DMS 273 treated with DMSO at 0.1 percent for 48 hours (cell line): ENCODE results near the gene NUP155.
"Not testable (repeated sequence)": the region's sequence is repeated elsewhere in the genome, so short reads cannot be mapped to it uniquely, and the experiment has no call there.

Experiments
- DNase-seq: peaks from one replicate; lab custom pipeline; 2025; lab: John Stamatoyannopoulos, UW

NUP155 gene

DNA sequence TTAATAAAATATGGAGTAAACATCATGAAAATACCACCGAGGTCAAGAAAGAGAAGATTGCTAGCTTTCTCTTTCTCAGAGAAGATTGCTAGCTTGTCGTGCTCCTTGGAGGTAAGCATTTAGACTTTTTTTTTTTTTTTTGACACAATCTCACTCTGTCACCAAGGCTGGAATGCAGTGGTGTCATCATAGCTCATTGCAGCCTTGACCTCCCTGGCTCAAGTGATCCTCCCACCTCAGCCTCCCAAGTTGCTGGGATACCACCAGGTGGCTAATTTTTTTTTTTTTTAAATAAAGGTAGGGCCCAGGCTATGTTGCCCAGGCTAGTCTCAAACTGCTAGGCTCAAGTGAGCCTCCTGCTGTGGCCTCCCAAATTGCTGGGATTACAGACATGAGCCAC is 95.4 kb downstream of the NUP155 start:
- DNase-seq, result no peak

DNA sequence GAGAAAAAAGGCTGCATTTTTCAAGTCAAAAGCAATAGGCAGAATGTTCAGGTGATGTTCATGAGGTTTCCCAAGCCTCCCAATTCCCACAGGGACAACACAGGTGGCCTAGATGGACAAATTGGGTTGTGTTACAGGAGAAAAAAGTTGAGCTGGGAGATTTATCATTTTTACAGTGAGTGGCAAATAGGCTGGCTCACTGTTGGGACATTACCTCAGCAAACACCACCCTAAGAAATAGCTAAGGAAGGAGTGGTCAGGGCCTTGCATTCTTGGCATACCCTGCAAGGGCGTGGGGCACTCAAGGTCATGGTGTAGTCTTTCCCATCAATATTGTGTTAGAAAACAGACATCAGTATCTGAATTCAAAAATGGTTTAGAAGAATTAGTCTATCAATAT is 98.4 kb downstream of the NUP155 start:
- DNase-seq, result no peak

DNA sequence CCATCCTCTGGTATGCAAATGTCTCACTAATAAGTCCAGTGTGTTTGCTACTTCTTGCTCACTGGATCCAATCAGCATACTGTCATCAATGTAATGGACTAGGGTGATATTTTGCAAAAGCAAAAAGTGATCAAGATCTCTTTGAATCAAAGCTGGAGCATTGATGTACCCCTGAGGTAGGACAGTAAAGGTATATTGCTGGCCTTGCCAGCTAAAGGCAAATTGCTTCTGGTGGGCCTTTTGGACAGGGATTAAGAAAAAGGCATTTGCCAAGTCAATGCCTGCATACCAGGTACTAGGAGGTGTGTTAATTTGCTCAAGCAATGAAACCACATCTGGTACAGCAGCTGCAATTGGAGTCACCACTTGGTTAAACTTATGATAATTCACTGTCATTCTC is 102.8 kb downstream of the NUP155 start:
- not testable (repeated sequence) for DNase-seq

DNA sequence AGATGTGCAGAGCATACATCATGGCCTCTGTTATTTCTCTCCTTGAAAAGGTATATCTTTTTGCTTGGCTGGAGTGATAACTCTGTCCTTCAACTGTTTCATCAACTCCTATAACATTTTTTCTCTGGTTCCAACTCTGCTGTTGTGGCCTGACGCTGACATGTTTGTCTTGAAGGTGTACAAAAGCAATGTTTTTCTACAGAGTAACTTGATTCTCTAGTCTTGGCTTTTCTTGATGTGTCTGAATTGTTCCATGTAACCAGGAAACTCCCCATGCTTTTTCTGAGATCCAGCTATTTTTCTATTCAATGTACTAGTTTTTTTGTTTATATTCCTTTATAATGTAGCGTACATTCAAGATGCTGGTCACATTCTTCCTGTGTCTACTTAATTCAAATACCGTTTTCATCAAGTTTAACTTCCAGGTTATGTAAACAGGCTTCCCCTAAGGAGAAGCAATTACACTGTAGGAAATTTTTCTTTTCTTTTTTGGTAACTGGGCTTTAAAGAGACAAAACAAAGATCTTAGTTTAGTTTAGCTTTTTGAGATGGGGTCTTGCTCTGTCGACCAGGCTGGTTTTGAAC is 115.0 kb downstream of the NUP155 start:
- DNase-seq, result no peak

DNA sequence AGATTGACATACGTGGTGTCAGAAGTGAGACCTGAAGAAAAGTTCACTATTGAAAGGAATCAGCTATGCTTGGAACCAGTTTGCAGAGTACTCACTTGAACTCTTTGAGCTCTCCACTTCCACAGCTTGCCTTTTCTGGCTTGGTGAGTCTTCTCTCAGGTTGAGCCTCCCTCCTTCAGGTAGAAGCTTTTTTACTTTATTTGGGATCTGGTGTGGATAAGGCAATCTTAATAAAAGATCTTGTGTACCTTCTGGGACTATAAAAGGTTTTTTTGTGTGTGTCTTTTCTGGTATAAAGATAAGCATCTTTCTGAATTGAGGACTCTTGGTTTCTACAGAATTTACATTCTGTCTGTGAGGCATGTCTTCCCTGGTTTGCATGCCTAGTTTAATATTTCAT is 116.3 kb downstream of the NUP155 start:
- DNase-seq, result no peak

DNA sequence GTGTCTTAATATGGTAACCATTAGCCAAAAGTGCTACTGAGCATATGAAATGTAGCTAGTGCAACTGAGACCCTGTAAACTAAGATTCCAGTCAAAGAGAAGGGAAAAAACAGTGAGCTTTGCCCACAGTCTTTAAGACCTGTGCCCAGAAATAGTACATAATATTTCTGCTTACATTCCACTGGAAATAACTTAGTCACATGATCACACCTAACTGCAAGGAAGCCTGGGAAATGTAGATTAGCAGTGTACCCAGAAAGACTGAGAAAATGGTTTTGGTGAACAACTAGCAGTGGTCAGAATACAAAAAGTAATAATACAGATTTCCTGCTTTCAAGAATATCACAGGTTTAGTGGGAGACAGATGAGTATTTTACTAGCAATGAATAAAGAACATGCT is 119.2 kb downstream of the NUP155 start:
- DNase-seq, result no peak

DNA sequence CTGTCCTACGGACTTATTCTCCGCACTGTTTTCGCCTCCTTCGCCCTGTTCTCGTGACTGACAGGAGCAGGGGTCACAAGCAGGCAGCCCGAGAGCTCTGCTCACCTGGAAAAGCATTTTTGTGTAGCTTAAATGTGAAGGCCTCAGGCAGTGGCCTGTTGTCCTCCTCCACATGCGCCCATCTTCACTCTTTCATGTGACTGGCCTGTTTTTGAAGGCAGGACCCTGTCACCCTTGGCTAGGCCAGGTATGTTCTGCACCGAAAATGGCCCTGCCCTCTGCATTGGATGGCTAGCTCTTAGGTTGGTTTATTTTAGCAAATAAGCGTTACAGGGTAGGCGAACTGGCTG is 121.1 kb downstream of the NUP155 start:
- DNase-seq, result peak; percentile 35

DNA sequence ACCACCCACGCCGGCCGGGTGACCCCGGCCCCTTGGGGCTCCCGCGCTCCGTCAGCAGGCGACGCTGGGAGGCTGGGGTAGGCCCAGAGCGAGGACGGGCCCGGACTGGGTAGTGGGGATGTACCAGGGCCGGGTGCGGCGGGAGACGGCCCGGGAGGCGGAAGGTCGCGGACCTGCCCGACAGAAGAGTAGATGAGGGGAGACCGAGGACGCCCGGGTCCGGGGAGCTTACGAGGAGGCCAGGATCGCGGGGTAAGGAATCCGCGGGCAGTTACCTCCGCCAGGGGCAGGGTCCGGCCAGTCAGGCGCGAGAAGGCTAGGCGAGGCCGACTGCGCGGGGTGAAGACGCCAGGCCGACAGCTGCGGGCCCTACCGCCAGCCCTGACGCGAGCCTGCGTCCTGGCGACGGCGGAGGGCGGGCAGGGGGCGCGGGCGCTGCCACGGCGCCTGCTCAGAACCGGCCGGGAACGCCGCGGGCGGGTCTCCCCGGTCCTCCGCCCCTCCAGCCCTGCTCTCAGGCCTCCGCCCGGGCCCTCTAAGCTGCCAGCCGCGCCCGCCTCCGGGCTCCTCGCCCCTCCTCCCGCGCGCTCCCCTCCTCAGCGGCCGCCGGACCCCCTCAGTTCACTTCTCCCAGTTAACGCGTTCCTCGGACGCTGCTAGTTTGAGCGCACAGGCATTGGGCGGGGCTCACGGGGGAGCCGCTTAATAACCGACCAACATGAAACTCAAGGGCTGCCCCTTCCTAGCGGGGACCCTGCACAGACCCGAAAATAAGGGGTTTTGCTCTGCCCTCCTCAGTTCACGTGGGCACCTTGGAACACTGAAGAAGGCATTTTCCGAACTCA is 121.7 kb downstream of the NUP155 start, which contains the start of gene CPLANE1:
Gene CPLANE1, minus strand, starts transcription at position 407 of the 845 bp plus-strand sequence. CDS start 1,678 bp downstream, outside the sequence.
- peak; percentile 70 for DNase-seq

DNA sequence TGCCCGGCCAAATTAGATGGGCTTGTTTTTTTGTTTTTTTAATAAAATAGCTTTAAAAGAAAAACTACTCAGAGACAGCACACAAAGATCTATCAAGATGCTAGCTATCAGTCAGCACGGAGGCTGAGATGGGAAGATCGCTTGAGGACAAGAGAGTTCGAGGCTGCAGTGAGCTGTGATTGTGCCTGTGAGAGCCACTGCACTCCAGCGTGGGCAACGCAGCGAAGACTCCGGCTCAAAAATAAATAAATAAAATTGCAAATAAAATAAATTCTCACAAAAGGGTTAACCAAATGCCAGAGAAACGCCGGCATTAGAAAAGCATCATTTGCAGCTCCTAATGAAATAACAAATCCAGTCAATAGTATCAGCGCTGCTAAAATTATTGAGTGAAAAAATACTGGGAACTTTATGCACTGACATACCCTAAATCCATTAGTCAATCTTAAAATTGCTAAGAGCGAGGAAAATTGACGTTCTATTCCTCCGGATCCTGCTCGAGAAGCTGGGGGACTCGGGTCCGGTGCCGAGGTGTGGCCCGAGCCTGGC is 122.4 kb downstream of the NUP155 start:
- no peak for DNase-seq

DNA sequence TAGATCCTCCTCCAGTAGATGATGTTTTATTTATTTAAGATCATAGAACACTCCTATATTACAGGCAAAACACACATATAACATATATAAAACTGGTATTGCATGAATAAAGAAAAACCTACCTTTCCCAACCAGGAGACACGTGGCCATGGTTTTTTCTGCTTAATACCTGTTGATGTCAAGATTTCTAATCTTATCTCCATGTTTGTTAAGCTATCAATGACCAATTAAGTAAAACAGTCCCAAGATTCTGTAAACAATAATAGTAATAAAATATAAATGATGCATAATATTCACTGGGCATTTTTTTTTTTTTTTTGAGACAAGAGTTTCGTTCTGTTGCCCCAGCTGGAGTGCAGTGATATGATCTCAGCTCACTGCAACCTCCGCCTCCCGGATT is 123.4 kb downstream of the NUP155 start:
- DNase-seq, result no peak

DNA sequence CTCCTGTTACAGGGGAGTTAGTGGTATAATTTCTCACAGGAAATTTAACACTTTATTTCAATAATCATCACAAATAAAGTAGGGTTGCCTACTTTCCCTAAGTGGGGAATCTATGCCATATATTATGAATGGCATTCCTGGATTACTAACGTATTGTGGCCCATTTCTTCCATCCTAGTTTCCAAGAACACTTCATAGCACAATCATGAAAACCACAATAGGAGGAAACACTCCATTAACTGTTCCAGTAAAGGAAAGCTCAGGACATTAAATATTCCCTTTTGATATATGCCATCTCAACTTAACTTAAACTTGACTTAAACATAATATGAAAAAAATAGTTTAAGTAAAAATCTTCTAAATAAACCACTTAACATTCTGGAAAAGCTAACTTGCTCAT is 123.9 kb downstream of the NUP155 start:
- no peak for DNase-seq
